HL-60/S4 treated with retinoic acid at 250 ng/mL for 4 days and 3 days (cell line): ENCODE measurements around the gene HOXD8.

Source experiments
- in situ Hi-C: fragments of 300-500 bp; cut with MboI; formaldehyde crosslinking; loops from 2 replicates; pipeline ENCODE4 v1.7.0; 2022; ENCODE audit warnings: low sequenced_read_pairs

The HOXD8 gene

GRCh38 chr2:176101216-176101830, 28.2 kb upstream of the HOXD8 start:
- in situ Hi-C loops: loop anchor here (25.0 kb wide), 1 partner anchor 1211 kb away; no protein-coding TSS in a partner anchor

DNA sequence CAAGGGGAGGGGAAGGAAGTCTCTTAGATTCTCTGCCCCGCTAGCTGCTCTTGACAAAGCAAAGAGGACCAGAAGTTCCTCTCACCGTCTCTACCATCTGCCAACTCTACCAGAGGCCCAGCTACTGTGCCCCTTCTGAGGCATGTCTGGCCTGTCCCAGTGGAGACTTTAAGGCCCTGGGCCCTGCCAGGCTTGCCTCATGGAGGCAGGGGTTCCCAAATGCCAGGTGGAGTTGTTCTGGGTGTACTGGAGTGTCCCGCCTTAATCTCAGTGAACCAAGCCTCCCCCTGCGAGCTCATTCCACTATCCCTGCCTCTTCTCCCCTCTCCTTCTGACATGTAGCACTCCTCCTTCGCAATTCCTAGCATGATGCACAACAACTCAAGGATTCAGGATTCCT, 27.7 kb upstream of the HOXD8 start:
- in situ Hi-C loops: loop anchor here (25.0 kb wide), 1 partner anchor 1210 kb away; no protein-coding TSS in a partner anchor

DNA sequence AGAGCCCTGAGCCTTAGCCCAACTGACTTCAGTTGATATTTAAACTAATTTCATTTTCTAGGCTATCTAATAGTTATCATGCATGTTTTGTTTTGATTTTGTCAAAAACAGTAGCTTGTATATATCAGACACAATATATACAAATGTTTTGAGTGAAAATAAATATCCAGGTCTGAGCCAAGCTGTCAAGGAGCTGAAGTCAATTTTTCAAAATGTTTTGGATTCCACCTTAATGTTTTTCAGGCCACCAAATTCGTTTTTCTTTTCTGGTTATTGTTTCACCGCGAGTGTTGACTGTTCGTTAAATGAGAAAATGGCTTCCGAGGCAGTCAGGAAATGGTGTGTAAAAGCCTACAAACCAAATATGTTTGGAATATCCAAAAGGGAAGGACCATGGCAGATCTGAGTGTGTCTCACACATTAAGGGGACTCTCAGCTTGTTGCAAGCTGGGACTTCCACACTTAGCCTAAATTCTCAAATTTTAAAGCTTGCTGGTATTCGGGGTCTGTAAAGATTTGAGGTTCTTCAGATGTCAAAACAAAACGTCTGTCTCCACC, 27.1 kb upstream of the HOXD8 start:
- in situ Hi-C loops: loop anchor here (25.0 kb wide), 1 partner anchor 1210 kb away; no protein-coding TSS in a partner anchor

GRCh38 chr2:176103194-176103593, 26.3 kb upstream of the HOXD8 start:
- in situ Hi-C loops: loop anchor here (25.0 kb wide), 1 partner anchor 1209 kb away; no protein-coding TSS in a partner anchor

DNA sequence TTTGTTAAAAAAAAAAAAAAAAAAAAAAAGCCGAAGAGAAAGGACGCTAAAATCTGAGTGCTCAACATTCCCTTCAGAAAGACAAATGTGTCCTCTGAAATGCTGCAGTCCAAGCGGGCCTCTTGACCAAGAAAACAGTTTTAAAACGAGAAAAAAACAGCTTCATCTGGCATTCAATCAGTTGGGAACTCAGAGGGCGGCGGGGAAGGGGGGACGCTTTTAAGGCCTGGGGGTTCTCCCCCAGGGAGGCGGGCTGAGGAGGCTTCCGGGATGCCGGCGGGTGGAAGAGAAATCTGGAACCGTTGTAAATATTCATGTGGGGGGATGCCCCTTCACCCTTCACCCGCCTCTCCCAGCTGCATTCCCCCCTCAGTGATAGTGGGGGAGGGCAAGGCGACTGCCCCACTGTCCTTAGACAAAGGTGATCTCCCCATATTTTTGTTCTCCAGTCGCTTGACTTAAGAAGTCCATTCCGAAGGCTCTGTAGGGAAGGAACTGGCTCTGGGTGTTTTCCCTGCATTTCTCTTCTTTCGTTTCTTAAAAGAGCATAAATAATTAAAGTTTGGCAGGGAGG, 25.7 kb upstream of the HOXD8 start:
- in situ Hi-C loops: loop anchor here (25.0 kb wide), 1 partner anchor 1208 kb away; no protein-coding TSS in a partner anchor

- in situ Hi-C loops: loop anchor here (25.0 kb wide), 1 partner anchor 1208 kb away; no protein-coding TSS in a partner anchor
These were observed 25.0 kb upstream of the HOXD8 start for GRCh38 chr2:176104316-176105077.

DNA sequence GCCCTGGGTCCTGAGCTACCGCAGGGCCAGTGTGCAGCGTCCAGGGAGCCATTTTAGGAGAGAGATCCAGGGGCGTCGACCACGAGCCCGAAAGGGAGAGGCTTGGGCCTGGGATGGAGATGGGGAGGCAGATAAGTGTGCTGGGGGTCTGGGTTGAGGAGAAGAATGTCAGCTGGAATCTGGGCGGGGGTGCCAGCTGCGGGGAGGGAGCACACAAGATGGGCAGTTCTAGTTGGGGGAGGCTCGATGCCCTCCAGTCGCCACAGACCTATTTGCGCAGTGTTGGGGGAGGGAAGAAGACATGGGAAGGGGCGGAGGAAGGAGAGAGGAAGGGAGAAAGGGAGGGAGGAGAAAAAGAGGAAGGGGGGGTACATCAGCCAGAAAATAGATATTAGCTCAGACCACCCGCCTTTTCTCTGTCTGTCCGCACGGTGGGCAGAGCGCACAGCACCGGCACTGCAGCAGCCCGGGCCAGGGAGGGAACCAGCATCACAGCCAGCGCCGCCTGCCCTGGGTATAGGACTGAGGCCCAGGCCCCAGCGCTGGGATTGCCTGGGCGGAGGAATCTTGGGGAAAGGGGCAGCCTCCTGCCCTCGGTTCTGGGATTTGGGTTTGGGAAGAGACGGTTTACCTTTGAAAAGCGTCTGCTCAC, 24.3 kb upstream of the HOXD8 start:
- in situ Hi-C loops: loop anchor here (25.0 kb wide), 1 partner anchor 1207 kb away; no protein-coding TSS in a partner anchor

GRCh38 chr2:176105730-176106580, 23.6 kb upstream of the HOXD8 start:
- in situ Hi-C loops: loop anchor here (25.0 kb wide), 1 partner anchor 1206 kb away; no protein-coding TSS in a partner anchor

DNA sequence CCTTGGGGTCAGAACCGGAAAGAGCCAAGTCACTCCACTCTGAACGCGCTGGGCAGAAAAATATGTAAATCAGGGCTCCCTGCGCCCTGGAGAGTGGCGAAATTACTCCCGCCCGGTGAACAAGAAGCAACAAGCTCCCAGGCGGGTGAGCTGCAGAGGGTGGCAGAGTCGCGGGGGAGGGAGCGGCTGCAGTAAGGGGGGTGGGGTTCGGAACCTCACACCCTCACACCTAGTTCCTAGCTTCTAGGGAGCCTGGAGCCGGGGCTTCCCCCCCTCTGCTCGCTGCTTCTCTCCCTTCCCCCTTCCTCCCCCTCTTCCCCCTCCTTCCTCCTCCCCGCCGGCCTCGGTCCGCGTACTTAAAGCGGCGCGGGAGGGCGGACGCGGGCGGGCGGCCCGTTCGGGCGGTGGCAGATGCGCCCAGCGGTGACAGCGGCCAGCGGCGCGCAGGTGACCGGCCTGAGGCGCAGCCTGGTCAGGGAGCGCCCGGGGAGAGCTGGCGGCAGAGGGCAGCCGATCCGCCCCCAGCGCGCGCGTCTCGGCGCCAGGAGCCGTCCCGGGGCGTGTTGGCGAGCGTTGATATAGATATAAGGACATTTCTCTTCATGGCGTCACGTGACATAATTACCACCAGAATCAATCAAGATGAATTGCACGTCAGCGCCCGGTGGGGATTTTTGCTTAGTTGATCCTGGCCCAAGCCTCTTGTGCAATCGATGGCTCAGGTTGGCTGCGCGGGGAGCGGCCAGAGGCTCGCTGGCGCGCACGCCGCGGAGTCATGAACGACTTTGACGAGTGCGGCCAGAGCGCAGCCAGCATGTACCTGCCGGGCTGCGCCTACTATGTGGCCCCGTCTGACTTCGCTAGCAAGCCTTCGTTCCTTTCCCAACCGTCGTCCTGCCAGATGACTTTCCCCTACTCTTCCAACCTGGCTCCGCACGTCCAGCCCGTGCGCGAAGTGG, 22.6 kb upstream of the HOXD8 start, which contains the start of gene HOXD11:
TSS of gene HOXD11 (plus strand) at position 700 of the 959 bp plus-strand sequence. CDS start at position 776, 76 bp downstream.
- in situ Hi-C loops: loop anchor here (25.0 kb wide), 1 partner anchor 1205 kb away; no protein-coding TSS in a partner anchor

GRCh38 chr2:176107731-176108181, 21.7 kb upstream of the HOXD8 start:
- in situ Hi-C loops: loop anchor here (25.0 kb wide), 1 partner anchor 1205 kb away; no protein-coding TSS in a partner anchor

- in situ Hi-C loops: loop anchor here (25.0 kb wide), 1 partner anchor 1203 kb away; no protein-coding TSS in a partner anchor
These were observed 20.2 kb upstream of the HOXD8 start for GRCh38 chr2:176109192-176109901.

DNA sequence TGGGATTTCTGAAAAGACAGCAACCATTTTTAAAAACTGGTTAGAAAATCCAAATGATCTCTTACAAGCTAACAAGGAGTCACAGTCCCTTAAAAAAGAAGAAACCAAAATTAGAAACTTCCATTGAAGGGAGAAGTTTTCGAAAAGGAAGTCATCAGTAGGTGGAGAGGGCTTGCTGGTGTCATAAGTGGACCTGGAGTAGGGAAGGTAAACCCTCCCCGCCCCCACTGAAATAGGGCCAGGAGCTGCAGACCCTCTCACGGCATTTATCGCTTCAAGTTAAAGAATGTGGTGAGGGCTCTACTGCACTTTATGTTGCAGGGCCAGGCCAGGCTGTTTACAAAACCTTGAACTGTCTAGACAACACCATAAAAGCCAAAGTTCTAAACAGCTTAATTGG, 19.6 kb upstream of the HOXD8 start:
- in situ Hi-C loops: loop anchor here (25.0 kb wide), 1 partner anchor 1202 kb away; no protein-coding TSS in a partner anchor

- in situ Hi-C loops: loop anchor here (25.0 kb wide), 1 partner anchor 1202 kb away; no protein-coding TSS in a partner anchor
These were observed 18.8 kb upstream of the HOXD8 start for GRCh38 chr2:176110415-176111308.

DNA sequence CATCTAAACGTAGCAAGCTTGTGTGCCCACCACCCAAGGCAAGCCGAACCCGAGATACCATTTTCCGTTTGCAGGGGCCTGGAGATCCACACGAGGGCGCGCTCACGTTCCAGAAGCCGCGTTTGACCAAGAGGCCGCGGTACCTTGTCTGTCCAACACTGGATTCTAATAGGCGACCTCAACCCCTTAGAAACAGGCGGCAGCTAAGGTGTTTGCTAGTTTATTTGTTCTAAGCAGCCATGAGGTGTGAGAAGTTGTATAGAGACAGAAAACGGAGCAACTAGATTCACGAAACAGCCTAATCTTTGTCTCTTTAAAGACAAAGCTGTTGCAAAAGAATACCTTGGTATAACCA, 18.2 kb upstream of the HOXD8 start:
- in situ Hi-C loops: loop anchor here (25.0 kb wide), 1 partner anchor 1201 kb away; no protein-coding TSS in a partner anchor

DNA sequence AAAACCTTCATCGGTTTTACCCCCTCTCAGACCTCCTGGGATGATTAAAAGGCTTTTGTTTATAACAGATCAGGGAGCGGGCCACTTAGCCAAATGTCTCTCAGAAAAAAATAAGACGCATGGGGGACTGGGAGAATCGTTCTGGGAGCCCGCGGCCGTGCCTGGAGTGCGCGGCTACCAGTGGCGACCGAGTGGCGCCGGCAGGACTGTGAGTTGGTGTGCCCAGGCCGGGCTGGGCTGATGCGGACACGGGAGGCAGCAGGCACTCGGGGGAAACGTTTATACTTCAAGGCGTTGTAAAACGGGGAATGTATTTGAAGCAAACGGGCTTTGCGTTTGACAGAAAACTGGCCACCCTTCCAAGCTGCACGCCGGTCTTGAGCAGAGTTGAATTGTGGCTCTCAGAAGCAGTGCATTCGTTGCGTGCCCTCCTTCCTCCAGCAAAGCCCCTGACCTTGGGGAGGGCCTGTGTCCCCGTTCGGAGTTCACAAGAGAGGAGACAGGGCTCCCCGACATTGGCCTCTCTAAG, 17.6 kb upstream of the HOXD8 start:
- in situ Hi-C loops: loop anchor here (25.0 kb wide), 1 partner anchor 1200 kb away; no protein-coding TSS in a partner anchor
